ENCODE measurements around the gene IL18RAP. TPM values are rescaled to one million over a fixed set of nuclear protein-coding genes. Genes with fewer than 3 reads are reported as not detected.

The IL18RAP gene
- total RNA-seq, 1 experiment from 2014 or later, result not detected

DNA sequence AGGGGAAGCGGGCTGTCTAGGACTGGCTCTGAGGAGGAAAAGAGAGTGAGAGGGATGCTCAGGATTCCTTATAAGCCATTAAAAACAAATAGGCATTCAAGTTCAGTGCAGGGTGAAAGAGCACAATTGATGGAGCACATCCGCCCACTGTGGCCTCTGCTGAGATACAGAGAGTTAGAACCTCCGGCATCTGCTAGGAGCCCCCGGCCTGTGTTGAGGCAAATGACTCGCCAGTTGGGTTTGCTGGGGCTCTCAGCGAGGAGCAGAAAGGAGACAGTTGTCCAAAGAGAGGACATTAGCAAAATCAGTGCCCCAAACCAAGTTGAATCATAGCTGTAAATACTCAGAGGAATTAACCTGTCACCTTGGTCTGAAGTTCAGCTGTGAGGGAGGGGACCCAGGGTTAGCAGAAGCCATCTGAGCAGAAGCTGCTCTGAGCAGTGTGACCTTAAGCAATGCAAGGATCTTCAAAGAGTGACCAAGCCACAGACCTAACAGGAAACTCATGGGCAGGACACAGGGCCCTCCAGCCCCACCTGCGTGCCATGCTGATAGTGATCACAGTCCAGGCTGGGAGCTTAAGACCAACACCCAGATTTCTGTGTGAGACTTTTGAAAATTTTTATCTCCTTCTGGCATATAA is 23.3 kb upstream of the IL18RAP start:
- CTCF ChIA-PET, result no interaction called here
- TF ChIP-seq, protein P1, sequence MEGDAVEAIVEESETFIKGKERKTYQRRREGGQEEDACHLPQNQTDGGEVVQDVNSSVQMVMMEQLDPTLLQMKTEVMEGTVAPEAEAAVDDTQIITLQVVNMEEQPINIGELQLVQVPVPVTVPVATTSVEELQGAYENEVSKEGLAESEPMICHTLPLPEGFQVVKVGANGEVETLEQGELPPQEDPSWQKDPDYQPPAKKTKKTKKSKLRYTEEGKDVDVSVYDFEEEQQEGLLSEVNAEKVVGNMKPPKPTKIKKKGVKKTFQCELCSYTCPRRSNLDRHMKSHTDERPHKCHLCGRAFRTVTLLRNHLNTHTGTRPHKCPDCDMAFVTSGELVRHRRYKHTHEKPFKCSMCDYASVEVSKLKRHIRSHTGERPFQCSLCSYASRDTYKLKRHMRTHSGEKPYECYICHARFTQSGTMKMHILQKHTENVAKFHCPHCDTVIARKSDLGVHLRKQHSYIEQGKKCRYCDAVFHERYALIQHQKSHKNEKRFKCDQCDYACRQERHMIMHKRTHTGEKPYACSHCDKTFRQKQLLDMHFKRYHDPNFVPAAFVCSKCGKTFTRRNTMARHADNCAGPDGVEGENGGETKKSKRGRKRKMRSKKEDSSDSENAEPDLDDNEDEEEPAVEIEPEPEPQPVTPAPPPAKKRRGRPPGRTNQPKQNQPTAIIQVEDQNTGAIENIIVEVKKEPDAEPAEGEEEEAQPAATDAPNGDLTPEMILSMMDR (IDR thresholded peaks at IDR 0.05; ENCODE audit: unreplicated experiment), result no peak
- Mint-ChIP-seq H3K4me3 (ENCODE audit: low read depth, unreplicated experiment) (no peak overlapping the region), H3K9me3 (ENCODE audit: low read depth, unreplicated experiment) (no peaks in the 10 kb centered on the region), H3K4me1 (ENCODE audit: low read depth, unreplicated experiment) (no peaks in the 10 kb centered on the region), H3K27ac (ENCODE audit: unreplicated experiment) (no peak overlapping the region), H3K27me3 (ENCODE audit: unreplicated experiment) (peaks cover 11% of the 10 kb centered on the region), H3K36me3 (ENCODE audit: insufficient read depth, unreplicated experiment) (no peaks in the 10 kb centered on the region)
- DNase-seq, result no peak
- no TSS peak for BruUV-seq (replicated peaks)
- intact Hi-C loops (cut with micrococcal nuclease; ENCODE audit: unreplicated experiment), result no loop called here

DNA sequence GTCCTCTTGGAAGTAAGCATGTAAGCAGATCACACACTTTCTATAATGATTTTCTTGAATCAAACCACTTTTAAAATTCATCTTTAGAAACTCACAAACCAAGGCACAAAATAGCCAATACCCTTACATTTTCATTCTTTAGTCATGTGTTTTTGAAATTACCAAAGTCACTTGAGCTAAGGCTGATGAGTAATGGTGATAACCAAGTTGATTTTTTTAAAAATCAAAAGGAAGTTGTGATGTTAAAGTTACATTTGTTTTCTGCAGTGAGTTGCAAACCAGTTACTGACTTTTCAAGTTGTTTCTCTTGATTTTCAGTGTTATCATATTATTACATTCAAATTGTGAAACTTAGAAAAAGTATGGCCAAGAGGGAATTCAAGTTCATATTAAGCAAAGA is 21.5 kb upstream of the IL18RAP start:
- no peaks in the 10 kb centered on the region for H3K4me1 Mint-ChIP-seq (ENCODE audit: low read depth, unreplicated experiment)
- no peak overlapping the region for H3K4me3 Mint-ChIP-seq (ENCODE audit: low read depth, unreplicated experiment)
- no peaks in the 10 kb centered on the region for H3K36me3 Mint-ChIP-seq (ENCODE audit: insufficient read depth, unreplicated experiment)
- BruUV-seq (replicated peaks), result no TSS peak
- H3K27me3 Mint-ChIP-seq (ENCODE audit: unreplicated experiment), result peaks cover 7% of the 10 kb centered on the region
- no peak for DNase-seq
- H3K9me3 Mint-ChIP-seq (ENCODE audit: low read depth, unreplicated experiment), result no peaks in the 10 kb centered on the region
- CTCF ChIA-PET, result interaction anchor here (0.7 kb wide), 1 partner anchor 846 kb away, joined by 3 read pairs; no protein-coding TSS in a partner anchor
- TF ChIP-seq, protein P1 (IDR thresholded peaks at IDR 0.05; ENCODE audit: unreplicated experiment), result no peak
- intact Hi-C loops (cut with micrococcal nuclease; ENCODE audit: unreplicated experiment), result no loop called here
- no peak overlapping the region for H3K27ac Mint-ChIP-seq (ENCODE audit: unreplicated experiment)

DNA sequence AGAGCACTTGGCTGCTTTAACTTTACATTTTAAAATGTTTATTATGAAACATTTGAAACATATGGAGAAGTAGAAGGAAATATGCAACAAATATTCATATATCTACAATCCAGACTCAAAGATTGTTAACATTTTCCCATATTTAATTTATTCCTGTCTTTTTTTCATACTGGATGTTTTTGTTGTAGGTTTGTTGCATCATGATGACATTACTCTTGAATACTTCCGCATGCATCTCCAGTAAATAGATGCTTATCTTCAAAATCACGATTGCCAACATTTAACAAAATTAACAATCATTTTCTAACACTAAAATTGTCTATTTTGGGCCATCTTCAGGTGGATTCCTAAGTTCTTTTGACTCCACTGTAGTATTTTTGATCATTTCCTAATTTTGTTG is 21.1 kb upstream of the IL18RAP start:
- Mint-ChIP-seq H3K4me3 (ENCODE audit: low read depth, unreplicated experiment) (no peak overlapping the region), H3K27me3 (ENCODE audit: unreplicated experiment) (peaks cover 7% of the 10 kb centered on the region), H3K27ac (ENCODE audit: unreplicated experiment) (no peak overlapping the region), H3K4me1 (ENCODE audit: low read depth, unreplicated experiment) (no peaks in the 10 kb centered on the region), H3K36me3 (ENCODE audit: insufficient read depth, unreplicated experiment) (no peaks in the 10 kb centered on the region), H3K9me3 (ENCODE audit: low read depth, unreplicated experiment) (no peaks in the 10 kb centered on the region)
- DNase-seq, result no peak
- no TSS peak for BruUV-seq (replicated peaks)
- TF ChIP-seq, protein P1 (IDR thresholded peaks at IDR 0.05; ENCODE audit: unreplicated experiment), result no peak
- intact Hi-C loops (cut with micrococcal nuclease; ENCODE audit: unreplicated experiment), result no loop called here
- CTCF ChIA-PET, result no interaction called here

DNA sequence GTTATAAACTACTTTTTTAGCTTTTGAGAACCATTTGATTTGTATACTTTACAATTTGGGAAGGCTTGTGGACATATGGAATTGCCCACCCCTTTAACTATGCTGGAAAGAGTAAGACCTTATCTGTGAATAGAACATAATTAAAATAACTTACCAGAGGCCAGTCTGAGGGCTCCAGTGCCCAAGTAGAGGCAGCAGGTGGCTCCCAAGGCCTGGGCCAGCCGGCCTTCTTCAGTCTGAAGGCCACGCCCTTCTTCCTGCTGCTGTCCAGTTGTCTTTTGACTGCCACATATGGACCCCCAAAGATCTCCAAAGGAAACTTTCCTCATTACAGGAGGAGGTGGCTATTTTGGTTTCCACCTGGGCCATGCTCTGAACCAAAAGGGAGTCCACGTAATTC is 12.0 kb upstream of the IL18RAP start:
- H3K27ac Mint-ChIP-seq (ENCODE audit: unreplicated experiment), result no peak overlapping the region
- peaks cover 21% of the 10 kb centered on the region for H3K27me3 Mint-ChIP-seq (ENCODE audit: unreplicated experiment)
- H3K4me3 Mint-ChIP-seq (ENCODE audit: low read depth, unreplicated experiment), result no peak overlapping the region
- H3K36me3 Mint-ChIP-seq (ENCODE audit: insufficient read depth, unreplicated experiment), result no peaks in the 10 kb centered on the region
- CTCF ChIA-PET, result interaction anchor here (0.6 kb wide), 1 partner anchor 55 kb away, joined by 4 read pairs; no protein-coding TSS in a partner anchor
- DNase-seq, result no peak
- BruUV-seq (replicated peaks), result no TSS peak
- intact Hi-C loops (cut with micrococcal nuclease; ENCODE audit: unreplicated experiment), result no loop called here
- H3K9me3 Mint-ChIP-seq (ENCODE audit: low read depth, unreplicated experiment), result no peaks in the 10 kb centered on the region
- TF ChIP-seq, protein P1 (IDR thresholded peaks at IDR 0.05; ENCODE audit: unreplicated experiment), result no peak
- H3K4me1 Mint-ChIP-seq (ENCODE audit: low read depth, unreplicated experiment), result no peaks in the 10 kb centered on the region

All from Calu3 (cell line).